HG03159 (cell line): ENCODE results near the gene ERC2.

Source experiments
- ATAC-seq: cut with Tn5 transposase; IDR thresholded peaks from one replicate; pipeline ENCODE4 v1.9.1; 2021; ENCODE audit warnings: mild to moderate bottlenecking, moderate library complexity; ENCODE audit not compliant: unreplicated experiment

The ERC2 gene

DNA sequence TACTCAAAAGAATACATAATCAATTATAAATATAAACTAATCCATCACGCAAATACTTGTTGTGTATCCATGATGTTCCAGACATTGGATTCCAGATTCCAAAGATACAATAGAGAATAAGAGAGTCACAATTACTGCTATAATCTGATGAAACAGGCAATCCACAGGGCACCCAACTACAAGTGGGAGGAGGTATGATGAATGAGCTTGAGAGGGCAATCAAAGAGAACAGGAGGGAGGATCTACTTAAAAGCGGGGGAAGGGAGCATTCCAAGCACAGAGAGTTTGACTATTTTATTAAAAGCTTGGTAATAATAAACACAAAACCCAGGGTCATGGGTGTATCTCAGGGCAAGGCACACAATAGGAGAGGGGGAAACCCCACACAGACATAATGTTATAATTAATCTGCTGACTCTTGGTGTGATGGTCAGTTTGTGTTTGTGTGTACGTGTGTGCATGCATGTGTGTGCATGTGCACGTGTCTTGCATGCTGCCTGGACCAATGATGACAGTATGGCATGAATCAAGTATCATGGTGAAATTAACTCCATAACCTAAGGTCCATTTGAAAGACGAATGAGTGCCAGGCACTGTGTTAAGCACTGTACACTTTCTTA, 655.8 kb downstream of the ERC2 start:
- no peak for ATAC-seq

DNA sequence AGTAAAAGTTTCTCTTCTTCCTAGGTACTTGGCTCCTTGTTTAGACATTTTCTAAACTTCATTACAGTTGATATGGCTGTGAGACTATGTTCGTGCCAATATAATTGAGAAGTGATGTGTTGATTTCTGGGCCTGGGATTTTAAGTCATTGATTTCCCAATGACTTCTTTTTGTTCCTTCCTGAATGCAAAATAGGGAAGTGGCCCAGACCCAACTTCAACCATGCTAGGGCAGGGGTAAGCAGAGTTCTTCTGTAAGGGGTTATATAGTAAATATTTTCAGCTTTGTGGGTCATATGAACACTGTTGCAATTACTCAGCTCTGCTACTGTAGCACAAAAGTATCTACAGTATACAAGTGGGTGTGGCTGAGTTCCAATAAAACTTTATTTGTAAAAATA, 661.1 kb downstream of the ERC2 start:
- ATAC-seq, result no peak

GRCh38 chr3:55805169-55805568, 663.1 kb downstream of the ERC2 start:
- no peak for ATAC-seq

DNA sequence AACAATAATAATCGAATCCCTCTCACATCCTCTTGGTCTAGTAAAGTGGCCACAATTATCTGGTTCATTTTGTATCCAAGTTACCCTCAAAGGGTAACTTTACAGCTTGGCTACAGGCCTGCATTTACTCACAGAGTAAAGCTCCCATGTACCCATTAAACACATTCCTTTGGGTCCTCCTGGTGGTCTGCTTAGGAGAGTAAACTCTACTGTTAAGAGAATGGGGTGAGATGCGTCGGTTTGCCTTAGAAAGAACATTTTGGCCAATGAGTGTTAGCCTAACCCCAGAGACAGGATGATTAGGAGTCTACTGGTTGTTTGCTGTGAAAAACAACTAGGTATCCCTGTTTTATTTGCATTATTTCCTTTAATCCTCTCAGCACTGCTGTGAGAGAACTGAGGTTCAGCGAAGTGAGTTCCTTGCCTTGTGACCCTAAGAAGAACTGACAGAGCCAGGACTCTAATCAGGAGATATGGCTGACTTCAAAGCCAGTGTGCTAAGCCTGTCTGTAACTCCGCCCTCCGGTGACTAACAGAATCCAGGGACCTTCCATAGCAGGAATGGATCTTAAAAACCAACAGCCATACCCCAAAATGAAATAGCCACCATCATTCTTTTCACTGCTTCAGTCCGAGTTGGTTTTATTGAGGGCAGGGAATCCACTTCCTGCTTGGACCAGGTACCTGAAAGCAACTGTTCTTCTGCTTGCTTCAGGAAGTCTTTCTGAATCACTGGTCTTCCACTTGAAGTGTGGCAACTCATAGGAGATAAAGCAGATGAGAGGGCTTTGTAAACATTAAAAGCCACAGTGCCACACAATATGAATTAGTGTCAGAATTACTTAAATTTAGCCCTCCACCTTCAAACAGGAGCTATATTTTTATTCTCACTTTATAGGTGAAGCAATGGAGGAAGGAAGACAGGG, 663.8 kb downstream of the ERC2 start:
- no peak for ATAC-seq

DNA sequence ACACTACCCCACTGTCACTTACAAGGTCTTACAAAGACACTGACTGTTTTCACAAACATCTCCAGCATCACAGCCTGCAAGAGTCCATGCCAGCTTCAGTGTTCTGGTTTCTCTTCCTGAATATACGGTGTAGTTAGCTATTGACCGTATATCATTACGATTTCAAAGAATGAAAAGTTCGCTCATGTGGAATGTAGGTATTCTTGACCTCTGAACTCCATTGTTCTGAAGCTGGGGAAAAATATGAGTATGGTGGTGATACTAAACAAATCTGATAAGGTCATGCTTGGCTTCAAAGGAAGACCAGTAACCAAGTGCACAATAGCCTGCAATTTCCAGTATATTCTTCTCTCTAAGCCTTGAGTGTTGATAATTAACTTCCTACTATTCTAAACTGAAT, 665.5 kb downstream of the ERC2 start:
- no peak for ATAC-seq

- ATAC-seq, result no peak
Observed at GRCh38 chr3:55801676-55802075, 666.6 kb downstream of the ERC2 start.

GRCh38 chr3:55801068-55801467, 667.2 kb downstream of the ERC2 start:
- no peak for ATAC-seq

- ATAC-seq, result no peak
Observed at GRCh38 chr3:55797775-55798174, 670.5 kb downstream of the ERC2 start.

DNA sequence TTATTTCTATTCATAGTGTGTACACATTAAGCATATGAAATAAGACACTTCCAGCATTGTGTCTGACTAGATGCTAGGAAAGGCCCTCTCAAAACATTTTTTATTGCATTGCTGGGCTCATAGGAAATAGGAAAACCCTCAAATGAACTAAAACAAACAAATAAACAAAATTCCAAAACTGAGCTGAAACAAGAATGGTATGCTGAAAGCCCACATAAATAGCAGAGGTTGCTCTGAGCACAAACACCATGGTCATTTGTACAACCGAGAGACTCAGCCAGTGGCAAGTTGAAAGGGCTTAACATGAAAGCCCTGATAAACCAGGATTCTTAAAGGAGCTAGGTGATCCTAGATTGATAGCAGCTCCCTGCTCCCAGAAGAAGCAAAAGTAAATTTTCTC, 671.2 kb downstream of the ERC2 start:
- no peak for ATAC-seq

DNA sequence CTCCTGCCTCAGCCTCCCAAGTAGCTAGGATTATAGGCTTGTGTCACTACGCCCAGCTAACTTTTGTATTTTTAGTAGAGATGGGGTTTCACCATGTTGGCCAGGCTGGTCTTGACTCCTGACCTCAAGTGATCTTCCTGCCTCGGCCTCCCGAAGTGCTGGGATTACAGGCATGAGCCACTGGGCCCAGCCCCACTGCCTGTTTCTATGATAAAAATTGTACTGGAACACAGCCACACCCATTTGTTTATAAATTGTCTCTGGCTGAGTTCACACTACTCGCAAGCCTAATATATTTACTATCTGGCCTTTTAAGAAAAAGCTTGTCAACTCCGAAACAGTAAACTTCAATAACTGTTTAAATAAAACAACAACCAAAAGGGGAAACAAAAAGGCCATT, 671.7 kb downstream of the ERC2 start:
- ATAC-seq, result no peak

DNA sequence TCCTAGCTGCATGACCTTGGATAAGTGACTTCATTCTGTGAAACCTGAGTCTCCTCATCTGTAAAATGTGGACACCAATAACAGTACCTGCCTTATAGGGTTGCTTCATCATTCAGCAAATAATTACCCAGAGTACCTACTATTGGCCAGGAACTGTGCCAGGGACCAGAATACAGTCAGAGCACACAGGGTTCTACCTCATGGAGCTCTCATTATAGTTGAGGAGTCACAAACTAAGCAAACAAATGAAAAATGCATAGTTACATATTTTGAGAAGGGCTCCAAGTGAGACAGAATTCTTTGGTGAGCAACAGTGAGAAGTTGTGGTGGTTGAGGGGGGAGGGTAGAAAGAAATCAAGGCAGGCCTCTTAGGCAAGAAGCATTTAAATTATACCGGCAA, 672.5 kb downstream of the ERC2 start:
- ATAC-seq, result no peak

- no peak for ATAC-seq
Observed at GRCh38 chr3:55795296-55795695, 673.0 kb downstream of the ERC2 start.

- ATAC-seq, result no peak
Observed at GRCh38 chr3:55792742-55793141, 675.5 kb downstream of the ERC2 start.

- ATAC-seq, result no peak
Observed at GRCh38 chr3:55792009-55792408, 676.3 kb downstream of the ERC2 start.

DNA sequence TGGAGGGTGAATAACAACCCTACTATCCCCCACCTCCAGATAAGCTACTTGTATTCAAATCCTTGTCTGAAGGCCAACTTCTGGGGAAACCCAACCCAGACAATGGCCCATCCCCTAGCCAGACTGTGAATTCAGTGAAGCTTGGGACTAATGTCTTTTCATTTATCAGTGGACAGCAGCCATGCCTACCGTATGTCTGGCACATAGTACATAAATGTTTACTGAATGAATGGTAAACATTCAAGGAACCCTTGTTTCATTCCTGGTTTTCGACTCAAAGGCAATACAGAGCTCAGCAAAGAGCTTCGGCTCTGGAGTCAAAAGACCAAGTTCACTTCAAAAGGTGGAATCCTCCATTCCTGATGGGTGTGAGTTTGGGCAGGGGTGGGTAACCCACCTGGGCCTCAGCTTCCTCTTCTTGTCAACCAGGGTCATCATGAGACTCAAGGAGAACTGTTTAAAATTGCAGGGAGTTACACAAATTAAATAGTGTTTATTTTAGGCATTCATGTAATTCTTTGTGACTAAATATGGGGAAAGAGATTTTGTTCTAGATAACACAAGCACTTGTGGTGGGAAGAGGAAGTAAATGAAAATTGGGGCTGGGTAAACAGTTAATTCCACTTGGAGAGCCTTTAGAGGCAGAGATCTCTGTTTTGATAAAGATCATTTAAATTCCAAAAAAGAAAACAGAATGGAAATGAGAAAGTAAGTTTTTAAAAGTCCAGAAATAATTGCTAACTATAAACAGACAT, 677.5 kb downstream of the ERC2 start:
- ATAC-seq, result no peak

DNA sequence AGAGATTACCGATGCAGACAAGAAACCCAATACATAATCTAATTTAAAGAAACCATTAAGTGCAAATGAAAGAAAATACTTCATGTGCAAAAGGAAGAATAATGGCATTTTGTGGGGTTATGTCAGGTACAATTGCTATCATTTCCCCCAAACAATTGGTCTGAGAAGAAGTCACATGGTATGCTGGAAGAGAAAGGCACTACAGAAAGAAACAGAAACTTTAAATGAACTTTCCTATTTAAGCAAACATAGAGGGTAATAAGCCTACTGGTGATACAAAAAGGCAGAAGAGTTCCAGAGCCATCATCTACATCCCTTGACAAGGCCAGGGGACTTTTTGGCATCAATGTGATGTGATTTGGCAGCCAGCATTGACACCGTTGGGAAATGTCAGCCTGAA, 678.8 kb downstream of the ERC2 start:
- no peak for ATAC-seq

DNA sequence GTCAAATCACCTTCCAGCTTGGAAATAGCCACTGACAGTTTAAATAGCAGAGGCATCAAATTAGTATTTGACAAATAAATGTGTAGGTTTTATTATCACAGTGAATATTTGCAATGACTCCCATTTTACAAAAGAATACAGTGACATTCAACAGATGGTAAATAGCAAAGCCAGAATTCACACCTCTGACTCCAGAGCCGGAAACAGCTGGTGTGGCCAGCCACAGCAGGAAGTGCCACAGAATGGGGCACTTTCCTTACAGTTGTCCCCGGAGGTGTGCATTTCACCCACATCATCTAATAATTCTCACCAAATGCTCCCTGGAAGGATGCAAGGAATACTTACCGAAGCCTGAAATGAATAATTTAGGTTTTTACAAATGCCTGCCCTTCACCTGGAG, 685.5 kb downstream of the ERC2 start:
- ATAC-seq, result no peak

GRCh38 chr3:55782351-55782750, 685.9 kb downstream of the ERC2 start:
- no peak for ATAC-seq

DNA sequence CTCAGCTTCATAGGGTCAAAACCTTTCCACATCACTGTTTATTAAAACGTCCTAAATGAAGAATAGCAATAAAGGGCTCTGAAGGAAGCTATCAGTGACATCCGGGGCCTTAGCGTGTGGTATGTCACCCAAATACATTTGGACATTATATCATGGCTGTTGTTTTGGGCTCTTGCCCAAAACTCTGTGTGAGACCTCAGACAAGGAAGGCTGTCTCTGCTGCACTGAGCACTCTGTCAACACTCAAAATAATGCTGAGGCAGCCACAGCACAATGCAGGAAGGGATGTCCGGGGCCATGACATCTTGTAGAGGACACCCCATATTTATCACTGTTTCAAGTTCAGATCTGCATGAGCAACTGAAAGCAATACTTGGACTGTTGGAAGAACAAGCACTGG, 687.4 kb downstream of the ERC2 start:
- no peak for ATAC-seq

GRCh38 chr3:55779543-55779942, 688.7 kb downstream of the ERC2 start:
- no peak for ATAC-seq

- ATAC-seq, result no peak
Observed at GRCh38 chr3:55775366-55776154, 692.7 kb downstream of the ERC2 start.
